HG02870 (cell line): ENCODE measurements around the gene TACC3.

ENCODE experiments used
- ATAC-seq: cut with Tn5 transposase; IDR thresholded peaks from one replicate; pipeline ENCODE4 v1.9.1; 2021; ENCODE audit warnings: mild to moderate bottlenecking, moderate library complexity; ENCODE audit not compliant: unreplicated experiment

Gene TACC3

DNA sequence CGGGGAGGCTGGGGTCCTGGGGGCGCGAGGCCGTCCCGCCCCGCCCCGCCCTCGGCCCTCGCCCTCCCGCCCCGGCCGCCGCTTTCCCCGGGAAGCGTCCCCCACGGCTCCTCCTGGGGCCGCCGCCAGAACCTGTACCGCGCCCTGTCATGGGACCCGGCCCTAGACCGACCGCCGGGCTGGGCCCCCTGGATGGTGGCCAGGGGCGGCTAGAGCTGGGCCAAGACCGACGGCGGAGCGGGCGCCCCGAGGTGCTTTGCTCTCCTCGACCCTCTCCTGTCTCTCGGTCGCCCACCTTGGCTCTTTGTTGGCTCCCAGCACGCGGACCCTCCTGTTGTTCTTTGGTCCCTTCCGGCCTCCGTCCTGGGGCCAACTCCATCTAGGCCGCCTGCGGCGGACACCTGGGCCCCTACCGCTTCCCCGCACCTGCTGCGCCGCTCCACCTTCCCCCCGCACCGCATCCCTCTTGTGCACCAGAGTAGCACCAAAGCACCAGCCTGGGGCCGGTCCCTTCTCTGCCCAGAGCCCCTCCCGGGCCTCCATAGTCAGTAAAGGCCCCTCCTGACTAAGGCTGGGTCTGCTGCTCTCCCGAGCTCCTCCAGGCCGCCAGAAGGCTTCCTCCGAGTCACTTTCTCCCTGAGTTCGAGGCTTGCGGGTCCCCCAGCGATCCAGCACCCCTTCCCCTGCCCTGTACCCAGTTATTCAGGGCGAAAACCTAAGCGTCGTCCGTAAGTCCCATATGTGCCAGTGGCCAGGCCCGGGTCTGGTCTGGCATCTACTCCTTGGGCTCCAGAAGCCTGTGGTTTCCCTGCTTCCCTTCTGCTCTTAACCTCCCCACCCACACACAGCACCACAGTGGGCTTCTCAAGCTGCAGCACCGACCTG, 587 bp downstream of the TACC3 start:
- peak; percentile 3 for ATAC-seq

DNA sequence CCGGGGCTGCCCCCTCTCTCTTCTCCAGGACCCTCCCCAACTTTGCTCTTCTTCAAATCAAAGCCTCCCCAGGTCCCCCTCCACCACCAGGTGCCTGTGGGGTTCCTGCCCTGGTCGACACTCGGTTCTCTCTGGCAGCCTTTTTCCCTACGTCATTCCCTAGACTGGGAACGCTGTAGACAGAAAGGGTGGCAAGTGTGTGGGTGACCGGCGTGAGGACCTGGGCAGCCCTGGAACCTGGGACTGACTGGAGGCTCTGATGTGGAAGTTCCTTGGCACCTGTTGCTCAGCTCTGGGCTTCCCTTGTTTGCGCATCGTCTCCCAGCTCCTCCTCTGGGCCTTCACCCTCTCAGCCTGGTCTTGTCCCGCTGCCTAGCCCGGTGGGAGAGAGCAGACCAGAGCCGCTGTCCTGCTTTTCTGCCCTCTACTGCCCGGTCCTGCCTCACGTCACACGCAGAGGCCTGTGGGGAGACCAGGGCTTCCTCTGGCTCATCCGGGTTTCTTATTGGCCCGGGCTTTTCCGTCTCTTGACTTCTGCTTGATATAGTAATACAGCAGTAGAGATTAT, 1.3 kb downstream of the TACC3 start:
- no peak for ATAC-seq

DNA sequence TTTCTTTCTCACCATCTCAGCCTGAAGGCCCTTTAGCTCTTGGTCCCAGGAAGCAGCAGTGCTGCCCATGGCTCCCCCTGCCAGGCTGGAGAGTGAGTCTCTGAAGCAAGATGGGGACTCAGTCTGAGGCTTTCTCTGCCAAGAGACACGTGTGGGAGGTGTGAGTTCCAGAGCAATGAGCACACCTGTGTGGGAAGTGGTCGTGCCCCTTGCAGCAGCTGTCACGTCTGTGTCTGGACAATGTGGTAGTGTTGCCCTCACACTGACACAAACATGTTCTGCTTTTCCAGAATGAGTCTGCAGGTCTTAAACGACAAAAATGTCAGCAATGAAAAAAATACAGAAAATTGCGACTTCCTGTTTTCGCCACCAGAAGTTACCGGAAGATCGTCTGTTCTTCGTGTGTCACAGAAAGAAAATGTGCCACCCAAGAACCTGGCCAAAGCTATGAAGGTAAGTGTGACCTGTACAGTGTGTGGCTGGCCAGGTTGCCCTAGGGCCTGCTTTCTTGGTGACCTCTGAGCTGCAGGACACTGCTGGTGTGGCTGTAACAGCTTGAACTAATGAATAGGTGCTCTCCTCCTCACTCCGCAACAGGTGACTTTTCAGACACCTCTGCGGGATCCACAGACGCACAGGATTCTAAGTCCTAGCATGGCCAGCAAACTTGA, 1.9 kb downstream of the TACC3 start:
- no peak for ATAC-seq

DNA sequence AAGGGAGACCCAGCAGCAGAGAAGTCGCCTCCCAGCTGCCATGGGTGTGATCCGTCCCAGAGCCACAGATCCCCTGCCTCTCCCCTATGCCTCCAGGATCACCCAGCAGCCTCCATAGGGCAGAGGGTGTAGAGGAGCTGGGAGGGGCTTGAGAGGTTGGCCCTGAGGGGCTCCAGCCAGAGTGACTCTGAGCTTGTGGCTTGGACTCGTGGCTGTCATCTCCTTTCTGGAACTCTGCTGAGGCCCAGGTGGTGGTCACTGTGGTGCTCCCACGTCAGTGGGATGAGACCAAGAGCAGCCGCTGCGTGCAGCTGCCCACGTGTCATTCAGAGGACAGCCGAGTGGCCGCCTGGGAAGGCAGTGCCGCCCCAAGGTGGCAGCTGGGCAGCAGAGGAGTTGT, 4.2 kb downstream of the TACC3 start:
- ATAC-seq, result no peak

DNA sequence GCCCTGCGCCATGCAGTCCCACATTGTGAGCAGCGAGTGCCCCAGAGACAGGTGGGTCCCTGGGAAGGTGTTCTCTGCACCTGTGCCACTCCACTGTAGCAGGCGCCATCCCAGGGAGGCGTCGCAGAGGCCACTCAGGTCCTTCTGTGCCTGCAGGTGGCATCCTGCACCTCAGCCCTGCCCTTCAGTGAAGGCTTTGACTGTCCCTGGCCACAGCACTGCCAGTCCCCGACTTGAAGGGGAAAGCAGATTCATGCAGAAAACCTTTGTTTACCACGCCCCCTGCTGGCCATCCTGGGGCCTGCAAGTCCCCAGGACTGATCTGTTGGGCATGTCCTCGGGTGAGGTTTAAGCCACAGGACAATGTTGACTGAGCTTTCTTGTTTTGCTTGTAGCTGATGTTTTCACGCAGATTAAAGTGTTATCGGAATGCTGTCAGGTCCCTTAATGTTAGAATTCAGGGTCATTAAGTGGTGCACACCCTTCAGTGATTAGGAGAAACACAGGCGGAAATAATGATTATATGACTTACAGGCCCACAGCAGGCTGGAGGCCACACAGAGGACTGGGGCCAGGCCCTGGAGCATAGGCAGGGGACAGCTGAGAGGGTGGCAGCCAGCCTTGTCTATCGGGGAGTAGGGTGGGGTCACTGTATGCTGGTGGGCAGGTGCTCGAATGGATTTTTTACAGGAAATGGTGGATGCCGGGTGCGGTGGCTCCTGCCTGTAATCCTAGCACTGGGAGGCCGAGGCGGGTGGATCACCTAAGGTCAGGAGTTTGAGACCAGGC, 5.0 kb downstream of the TACC3 start:
- ATAC-seq, result no peak

DNA sequence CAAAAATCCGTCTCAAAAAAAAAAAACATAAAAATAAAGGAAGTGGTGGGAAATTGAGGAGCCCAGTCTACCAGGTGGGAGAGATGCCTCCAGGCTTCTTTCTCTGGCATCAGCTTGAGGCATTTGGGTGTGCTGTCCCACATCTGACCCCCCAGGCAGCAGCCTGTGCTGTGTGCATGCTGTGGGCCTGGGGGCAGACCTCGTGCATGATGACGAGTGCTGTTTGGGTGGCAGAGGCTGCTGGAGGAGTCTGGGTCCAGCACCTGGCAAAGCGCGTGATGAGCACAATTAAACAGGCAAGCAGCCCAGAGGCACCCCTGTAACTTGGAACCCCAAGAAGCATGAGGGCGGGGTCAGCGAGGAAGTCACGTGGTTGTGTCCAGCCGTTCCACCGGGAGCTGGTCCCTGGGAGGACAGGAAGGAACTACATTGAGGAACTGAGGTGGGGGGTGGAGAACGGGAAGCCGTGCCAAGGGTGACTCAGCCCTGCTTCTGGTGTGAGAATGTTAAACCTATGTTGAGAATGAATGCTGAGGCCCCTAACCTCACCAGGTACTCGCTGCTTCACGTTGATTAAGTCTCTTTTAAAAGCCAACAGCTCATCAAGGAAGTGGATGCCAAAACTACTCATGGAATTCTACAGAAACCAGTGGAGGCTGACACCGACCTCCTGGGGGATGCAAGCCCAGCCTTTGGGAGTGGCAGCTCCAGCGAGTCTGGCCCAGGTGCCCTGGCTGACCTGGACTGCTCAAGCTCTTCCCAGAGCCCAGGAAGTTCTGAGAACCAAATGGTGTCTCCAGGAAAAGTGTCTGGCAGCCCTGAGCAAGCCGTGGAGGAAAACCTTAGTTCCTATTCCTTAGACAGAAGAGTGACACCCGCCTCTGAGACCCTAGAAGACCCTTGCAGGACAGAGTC, 6.1 kb downstream of the TACC3 start:
- no peak for ATAC-seq

DNA sequence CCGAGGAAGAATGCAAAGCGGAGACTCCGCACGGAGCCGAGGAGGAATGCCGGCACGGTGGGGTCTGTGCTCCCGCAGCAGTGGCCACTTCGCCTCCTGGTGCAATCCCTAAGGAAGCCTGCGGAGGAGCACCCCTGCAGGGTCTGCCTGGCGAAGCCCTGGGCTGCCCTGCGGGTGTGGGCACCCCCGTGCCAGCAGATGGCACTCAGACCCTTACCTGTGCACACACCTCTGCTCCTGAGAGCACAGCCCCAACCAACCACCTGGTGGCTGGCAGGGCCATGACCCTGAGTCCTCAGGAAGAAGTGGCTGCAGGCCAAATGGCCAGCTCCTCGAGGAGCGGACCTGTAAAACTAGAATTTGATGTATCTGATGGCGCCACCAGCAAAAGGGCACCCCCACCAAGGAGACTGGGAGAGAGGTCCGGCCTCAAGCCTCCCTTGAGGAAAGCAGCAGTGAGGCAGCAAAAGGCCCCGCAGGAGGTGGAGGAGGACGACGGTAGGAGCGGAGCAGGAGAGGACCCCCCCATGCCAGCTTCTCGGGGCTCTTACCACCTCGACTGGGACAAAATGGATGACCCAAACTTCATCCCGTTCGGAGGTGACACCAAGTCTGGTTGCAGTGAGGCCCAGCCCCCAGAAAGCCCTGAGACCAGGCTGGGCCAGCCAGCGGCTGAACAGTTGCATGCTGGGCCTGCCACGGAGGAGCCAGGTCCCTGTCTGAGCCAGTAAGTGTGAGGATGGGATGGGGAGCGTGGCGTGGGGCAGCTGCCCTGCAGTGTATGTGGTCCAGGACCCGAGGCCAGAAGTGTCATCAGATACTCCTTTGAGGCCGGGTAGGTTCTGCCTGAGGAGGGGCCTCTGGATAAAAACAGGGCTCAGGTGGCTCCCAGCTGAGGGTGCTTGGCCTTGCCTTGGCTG, 7.0 kb downstream of the TACC3 start:
- ATAC-seq, result no peak

DNA sequence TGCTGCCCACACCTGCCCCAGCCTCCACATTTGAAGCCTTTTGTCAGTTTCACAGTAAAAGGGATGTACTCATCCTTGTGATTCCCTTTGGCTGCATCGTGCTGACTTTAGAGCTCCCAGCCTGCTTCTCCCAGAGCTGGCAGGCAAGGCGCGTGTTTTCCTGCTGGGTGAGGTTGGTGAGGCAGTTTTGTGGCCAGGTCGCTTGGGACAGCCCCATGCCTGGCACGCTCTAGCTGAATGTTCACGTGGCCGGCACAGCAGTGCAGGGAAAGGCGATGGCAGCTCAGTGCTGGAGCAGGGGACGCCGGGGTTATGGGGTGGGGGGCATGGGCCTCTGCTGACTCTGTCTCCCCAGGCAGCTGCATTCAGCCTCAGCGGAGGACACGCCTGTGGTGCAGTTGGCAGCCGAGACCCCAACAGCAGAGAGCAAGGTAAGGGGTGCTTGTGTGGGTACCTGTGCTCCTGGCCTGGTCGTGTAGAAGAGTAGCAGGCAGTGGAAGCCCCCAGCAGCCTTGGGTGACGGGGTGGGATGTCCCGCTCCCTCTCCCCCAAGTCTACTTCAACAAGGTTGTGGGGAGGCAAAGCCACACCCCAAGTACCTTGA, 9.3 kb downstream of the TACC3 start:
- ATAC-seq, result no peak

DNA sequence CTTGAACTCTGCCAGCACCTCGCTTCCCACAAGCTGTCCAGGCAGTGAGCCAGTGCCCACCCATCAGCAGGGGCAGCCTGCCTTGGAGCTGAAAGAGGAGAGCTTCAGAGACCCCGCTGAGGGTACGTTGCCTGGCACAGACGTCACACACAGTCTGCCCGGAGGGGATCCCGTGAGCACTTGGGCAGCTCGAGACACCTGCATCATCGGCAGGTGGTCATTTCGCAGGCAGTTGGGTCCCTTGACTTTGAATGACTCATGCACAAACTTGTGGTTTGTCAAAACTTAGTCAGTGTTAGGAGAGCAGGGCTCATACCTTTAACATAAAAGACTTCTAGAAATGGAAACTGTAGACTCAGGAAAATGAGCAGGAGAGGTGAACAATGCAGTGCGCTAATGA, 9.9 kb downstream of the TACC3 start:
- no peak for ATAC-seq

DNA sequence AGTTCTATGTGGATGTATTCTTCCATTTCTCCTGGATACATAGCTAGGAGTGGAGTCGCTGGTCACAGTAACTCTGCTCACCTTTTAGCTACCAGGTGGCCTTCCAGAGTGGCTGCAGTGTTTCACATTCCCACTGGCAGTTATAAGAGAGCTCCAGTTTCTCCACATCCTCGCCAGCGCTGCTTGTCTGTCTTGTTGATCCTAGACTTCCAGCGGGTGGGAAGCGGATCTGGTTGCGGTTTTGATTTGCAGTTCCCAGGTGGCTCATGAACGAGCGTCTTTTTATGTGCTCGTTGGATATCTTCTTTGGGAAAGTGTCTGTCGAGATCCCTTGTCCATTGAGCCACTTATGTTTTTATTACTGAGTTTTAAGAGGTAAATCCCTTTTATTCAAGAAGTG, 11.6 kb downstream of the TACC3 start:
- ATAC-seq, result no peak

DNA sequence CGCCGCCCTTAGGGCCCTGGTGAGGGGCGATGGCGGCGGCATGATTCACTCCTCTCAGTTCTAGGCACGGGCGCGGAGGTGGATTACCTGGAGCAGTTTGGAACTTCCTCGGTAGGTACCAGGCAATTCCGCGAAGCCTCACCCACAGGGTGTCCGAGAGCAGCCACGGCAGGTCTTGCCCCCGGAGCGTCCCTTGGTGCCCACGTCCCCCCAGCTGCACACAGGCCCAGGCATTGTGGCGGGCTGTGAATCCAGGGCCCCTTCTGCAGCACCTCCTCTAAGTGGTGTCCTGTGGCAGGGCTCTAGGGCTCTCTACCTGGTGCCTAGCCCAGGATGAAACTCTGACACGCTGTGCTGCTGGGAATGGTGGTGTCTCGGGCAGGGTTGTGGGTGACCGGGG, 13.9 kb downstream of the TACC3 start:
- ATAC-seq, result no peak

DNA sequence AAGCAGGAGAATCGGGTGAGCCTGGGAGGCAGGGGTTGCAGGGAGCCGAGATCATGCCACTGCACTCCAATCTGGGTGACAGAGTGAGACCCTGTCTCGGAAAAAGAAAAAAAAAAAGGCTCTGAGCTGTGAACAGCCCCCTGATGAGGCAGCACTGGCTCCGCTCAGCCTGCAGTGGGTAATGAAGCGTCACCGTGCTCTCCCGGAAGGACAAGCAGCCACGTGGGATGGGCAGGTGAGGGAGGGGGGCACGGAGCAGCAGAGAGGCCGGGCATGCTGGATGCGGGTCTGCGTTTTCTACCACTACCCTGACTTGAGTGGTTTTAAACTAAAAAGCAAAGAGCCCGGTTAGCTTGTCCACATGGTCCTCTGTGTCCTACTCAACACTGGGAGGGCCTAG, 15.5 kb downstream of the TACC3 start:
- no peak for ATAC-seq

DNA sequence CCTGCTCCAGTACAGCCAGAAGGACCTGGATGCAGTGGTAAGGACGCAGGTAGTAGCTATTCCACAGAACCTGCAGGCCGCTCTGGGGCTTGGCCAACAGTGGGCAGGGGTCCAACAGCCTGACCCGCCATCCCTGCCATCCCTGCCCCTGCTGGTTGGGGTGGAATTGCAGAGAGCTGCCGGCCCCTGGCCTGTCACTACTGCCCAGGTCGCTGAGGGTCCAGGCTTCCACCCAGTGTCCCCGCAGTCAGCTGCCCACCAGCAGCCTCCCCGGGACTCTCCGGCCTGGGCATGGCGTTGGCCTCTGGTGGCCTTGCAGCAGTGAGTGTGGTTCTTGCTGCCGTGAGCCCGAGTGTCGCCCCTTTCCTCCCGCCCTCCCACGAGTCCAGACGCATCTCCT, 16.3 kb downstream of the TACC3 start:
- ATAC-seq, result no peak

DNA sequence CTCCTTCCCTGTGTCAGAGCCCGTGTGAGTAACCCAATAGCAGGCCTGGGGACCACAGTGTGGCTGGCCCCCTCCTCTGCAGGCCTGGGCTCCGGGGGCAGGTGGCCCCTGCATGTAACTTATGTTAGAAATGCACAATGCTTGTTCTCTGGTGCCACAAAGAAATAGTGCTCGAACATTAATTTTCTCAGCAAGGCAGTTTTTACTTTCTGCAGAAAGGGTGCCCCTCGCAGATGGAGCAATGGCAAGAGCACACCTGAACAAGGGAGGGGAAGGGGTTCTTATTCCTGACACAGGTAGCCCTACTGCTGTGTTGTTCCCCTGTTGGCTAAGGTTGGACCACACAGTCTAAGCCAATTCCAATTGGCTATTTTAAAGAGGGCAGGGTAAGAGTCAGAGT, 17.1 kb downstream of the TACC3 start:
- no peak for ATAC-seq

DNA sequence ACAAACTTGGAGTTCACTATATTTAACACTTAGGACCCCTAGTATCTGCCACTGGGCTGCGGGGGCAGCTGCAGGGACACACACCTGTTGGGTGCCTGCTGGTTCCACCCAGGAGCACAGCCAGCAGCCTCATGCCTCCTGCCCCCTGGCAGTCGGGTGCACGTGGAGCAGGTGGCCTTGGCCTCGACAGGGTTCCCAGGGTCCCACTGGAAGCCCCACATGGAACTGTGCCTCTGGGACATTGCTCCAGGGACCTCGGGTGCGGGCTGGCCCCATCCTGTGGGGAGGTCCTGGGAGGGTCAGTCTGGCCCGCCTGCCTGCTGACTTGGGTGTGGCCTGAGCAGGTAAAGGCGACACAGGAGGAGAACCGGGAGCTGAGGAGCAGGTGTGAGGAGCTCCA, 18.0 kb downstream of the TACC3 start:
- ATAC-seq, result no peak

DNA sequence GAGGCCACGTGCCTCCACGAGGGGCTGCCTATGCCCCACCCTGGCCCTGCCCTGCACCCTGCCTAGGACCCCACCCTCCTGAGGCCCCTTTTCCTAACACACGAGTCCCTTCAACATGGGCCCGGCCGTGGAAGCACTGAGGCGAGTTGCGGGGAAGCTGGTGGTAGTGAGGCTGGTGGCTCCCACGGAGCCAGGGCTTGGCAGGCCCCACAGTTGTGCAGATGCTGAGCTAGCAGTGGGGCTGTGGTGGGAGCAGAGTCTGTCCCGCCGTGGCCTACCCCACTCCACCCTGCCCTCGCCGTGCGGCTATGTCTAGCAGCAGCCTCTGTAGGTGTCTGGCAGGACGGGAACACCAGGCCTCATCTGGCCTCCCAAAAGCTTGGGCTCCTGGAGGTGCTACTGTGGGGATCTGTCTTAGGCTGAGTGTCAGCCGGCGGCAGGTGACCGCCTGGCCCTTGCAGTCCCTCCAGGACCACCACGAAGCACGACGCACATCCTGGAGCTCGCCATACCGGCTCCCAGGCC, 18.8 kb downstream of the TACC3 start:
- no peak for ATAC-seq

DNA sequence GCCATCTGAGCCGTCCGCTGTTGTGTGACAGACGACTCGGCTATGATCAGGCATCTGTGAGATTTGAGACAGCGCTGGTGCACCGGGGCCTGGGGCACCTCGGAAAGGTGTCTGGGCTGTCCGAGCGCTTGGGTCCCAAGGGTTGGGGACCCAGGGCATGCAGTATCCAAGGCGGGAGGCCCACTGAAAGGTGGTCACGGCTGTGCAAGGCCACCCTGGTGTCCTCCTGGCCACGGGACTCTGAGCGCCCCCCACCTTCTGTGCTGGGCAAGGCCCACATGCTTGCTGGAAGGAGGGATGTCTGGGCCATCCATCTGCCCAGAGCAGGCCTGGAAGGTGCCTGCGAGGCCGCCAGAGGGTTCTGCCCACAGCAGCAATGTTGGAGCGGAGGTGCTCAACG, 19.9 kb downstream of the TACC3 start:
- no peak for ATAC-seq

DNA sequence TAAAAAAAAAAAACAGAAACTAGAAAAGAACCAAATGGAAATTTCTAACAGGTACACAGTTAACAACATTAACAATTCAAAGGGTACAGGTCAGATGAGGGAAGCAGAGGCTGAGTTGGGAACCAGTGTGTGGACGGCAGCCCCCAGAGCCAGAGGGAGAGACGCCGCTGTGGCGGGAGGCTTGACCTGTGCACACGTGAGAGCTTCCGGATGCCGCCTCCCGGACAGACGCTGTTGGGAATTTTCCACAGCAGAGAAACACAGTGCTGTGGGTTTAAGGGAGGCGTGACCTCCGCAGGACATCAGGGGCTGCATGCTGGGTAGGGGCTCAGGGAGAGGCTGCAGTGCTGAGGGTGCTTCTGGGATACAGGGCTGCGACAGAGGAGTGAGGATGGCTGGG, 22.2 kb downstream of the TACC3 start:
- no peak for ATAC-seq

DNA sequence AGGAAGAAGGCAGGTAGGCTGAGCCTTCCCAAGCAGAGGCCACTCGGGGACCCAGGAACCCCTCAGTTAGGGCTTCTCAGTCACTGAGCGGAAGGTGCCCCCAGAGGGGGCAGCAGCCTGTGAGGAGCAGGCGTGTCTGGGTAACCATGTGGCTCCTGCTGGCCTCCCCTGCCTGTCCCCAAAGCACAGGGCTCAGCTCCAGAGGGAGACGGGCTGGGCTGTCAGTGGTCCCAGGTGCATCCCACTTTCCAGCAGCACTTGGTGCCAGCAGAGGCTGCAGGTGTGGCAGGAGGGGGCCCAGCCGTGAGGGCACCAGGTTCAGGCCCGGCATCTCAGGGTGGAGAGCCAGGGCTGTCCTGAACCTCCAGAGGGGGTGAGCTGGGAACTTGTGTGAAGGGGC, 22.7 kb downstream of the TACC3 start:
- no peak for ATAC-seq
